H9 (cell line): ENCODE measurements around the gene B3GNT7. TPM values are rescaled to one million over a fixed set of nuclear protein-coding genes. Genes with fewer than 3 reads are reported as not detected.

ENCODE experiments used
- DNase-seq: peaks from one replicate; pipeline ENCODE4 v3.0.0-alpha.2; 2017
- H2AFZ ChIP-seq: one replicate; pipeline ENCODE4 v1.6.1; 2013; ENCODE audit warnings: mild to moderate bottlenecking, low read length, control low read depth, moderate library complexity
- H2AK5ac ChIP-seq: 2 replicates; pipeline ENCODE4 v1.6.1; 2013; ENCODE audit warnings: low read length, control low read depth, mixed read lengths; ENCODE audit not compliant: insufficient read length
- H2BK120ac ChIP-seq: one replicate; pipeline ENCODE4 v1.6.1; 2013; ENCODE audit warnings: low read depth, mild to moderate bottlenecking, low read length, control low read depth, inconsistent platforms; ENCODE audit not compliant: poor library complexity, severe bottlenecking
- H2BK12ac ChIP-seq: 2 replicates; pipeline ENCODE4 v1.6.1; 2013; ENCODE audit warnings: low read length, control low read depth, mixed read lengths, low read depth; ENCODE audit not compliant: insufficient read length
- H2BK15ac ChIP-seq: 2 replicates; pipeline ENCODE4 v1.6.1; 2013; ENCODE audit warnings: low read depth, low read length, control low read depth
- H2BK20ac ChIP-seq: one replicate; pipeline ENCODE4 v1.6.1; 2013; ENCODE audit warnings: low read depth, mild to moderate bottlenecking, low read length, control low read depth, inconsistent platforms; ENCODE audit not compliant: poor library complexity, severe bottlenecking
- H2BK5ac ChIP-seq: 2 replicates; pipeline ENCODE4 v1.6.1; 2013; ENCODE audit warnings: low read length, control low read depth, mixed read lengths; ENCODE audit not compliant: insufficient read length
- H3K14ac ChIP-seq: 2 replicates; pipeline ENCODE4 v1.6.1; 2013; ENCODE audit warnings: low read length, control low read depth; ENCODE audit not compliant: insufficient read depth
- H3K18ac ChIP-seq: 2 replicates; pipeline ENCODE4 v1.6.1; 2013; ENCODE audit warnings: low read depth, mild to moderate bottlenecking, mixed read lengths, low read length, control low read depth; ENCODE audit not compliant: insufficient read length
- H3K23ac ChIP-seq: 2 replicates; pipeline ENCODE4 v1.6.1; 2013; ENCODE audit warnings: low read length, control low read depth, mixed read lengths, low read depth; ENCODE audit not compliant: insufficient read length
- H3K23me2 ChIP-seq: 2 replicates; pipeline ENCODE4 v1.6.1; 2013; ENCODE audit warnings: low read depth, mild to moderate bottlenecking, mixed read lengths, low read length, control low read depth; ENCODE audit not compliant: insufficient read length, poor library complexity, severe bottlenecking
- H3K27ac ChIP-seq: 2 replicates; pipeline ENCODE4 v1.5.1; 2013; ENCODE audit warnings: low read length, control low read depth, mixed read lengths, low read depth; ENCODE audit not compliant: insufficient read length
- H3K27me3 ChIP-seq: 2 replicates; pipeline ENCODE4 v1.6.1; 2013; ENCODE audit warnings: low read length, control low read depth, inconsistent platforms; ENCODE audit not compliant: insufficient read depth
- H3K4ac ChIP-seq: 2 replicates; pipeline ENCODE4 v1.6.1; 2013; ENCODE audit warnings: low read depth, mild to moderate bottlenecking, control low read depth, inconsistent platforms, low read length, moderate library complexity
- H3K4me1 ChIP-seq: 2 replicates; pipeline ENCODE4 v1.6.1; 2013; ENCODE audit warnings: low read length, control low read depth, inconsistent platforms; ENCODE audit not compliant: insufficient read depth
- H3K4me2 ChIP-seq: 2 replicates; pipeline ENCODE4 v1.6.1; 2013; ENCODE audit warnings: low read length, control low read depth, mixed read lengths; ENCODE audit not compliant: insufficient read length, insufficient read depth
- H3K56ac ChIP-seq: 2 replicates; pipeline ENCODE4 v1.6.1; 2013; ENCODE audit warnings: low read depth, mild to moderate bottlenecking, mixed read lengths, low read length, control low read depth; ENCODE audit not compliant: insufficient read length
- H3K79me1 ChIP-seq: 2 replicates; pipeline ENCODE4 v1.6.1; 2013; ENCODE audit warnings: low read depth, mild to moderate bottlenecking, moderate library complexity, low read length, control low read depth, inconsistent platforms; ENCODE audit not compliant: insufficient read depth, poor library complexity, severe bottlenecking
- H3K79me2 ChIP-seq: 2 replicates; pipeline ENCODE4 v1.6.1; 2013; ENCODE audit warnings: low read length, control low read depth, inconsistent platforms; ENCODE audit not compliant: insufficient read depth
- H3K9ac ChIP-seq: 2 replicates; pipeline ENCODE4 v1.6.1; 2013; ENCODE audit warnings: low read length, control low read depth, mixed read lengths; ENCODE audit not compliant: insufficient read length; ENCODE audit errors: extremely low read depth
- H3K9me3 ChIP-seq: one replicate; pipeline ENCODE4 v1.6.1; 2013; ENCODE audit warnings: low read depth, low read length, inconsistent platforms; ENCODE audit not compliant: control insufficient read depth
- H3T11ph ChIP-seq: one replicate; pipeline ENCODE4 v1.6.1; 2013; ENCODE audit warnings: mild to moderate bottlenecking, low read length, control low read depth, inconsistent platforms
- H4K20me1 ChIP-seq: one replicate; pipeline ENCODE4 v1.6.1; 2013; ENCODE audit not compliant: control insufficient read depth, insufficient read length, insufficient read depth
- H4K5ac ChIP-seq: 2 replicates; pipeline ENCODE4 v1.6.1; 2013; ENCODE audit warnings: low read depth, mild to moderate bottlenecking, mixed read lengths, low read length, control low read depth; ENCODE audit not compliant: insufficient read length
- H4K8ac ChIP-seq: replicated peaks from 2 replicates; pipeline ENCODE4 v1.6.1; 2013; ENCODE audit warnings: low read length, control low read depth, mixed read lengths, low read depth; ENCODE audit not compliant: insufficient read length
- H4K91ac ChIP-seq: 2 replicates; pipeline ENCODE4 v1.6.1; 2013; ENCODE audit warnings: low read depth, mild to moderate bottlenecking, moderate library complexity, mixed read lengths, low read length, control low read depth; ENCODE audit not compliant: insufficient read length
- H3K27ac Mint-ChIP-seq, 3 experiments: 2 replicates in 2 of 3; 3 replicates in 1 of 3; pipeline ENCODE4 v1.8.0; 2020 to 2021; ENCODE audit warnings: mixed read lengths in 3 of 3, mild to moderate bottlenecking in 1 of 3, moderate library complexity in 1 of 3
- H3K27me3 Mint-ChIP-seq: 2 replicates; pipeline ENCODE4 v1.8.0; 2021; ENCODE audit warnings: low read depth, mild to moderate bottlenecking, moderate library complexity, mixed read lengths
- H3K36me3 Mint-ChIP-seq, 3 experiments: 2 replicates in 2 of 3; 3 replicates in 1 of 3; pipeline ENCODE4 v1.8.0; 2020 to 2021; ENCODE audit warnings: low read depth in 3 of 3, mixed read lengths in 3 of 3; ENCODE audit not compliant: insufficient read depth in 1 of 3
- H3K4me1 Mint-ChIP-seq, 2 experiments: 2 replicates each; pipeline ENCODE4 v1.8.0; 2020; ENCODE audit warnings: mixed read lengths in 2 of 2
- H3K4me3 Mint-ChIP-seq, 2 experiments: 2 replicates in 1 of 2; 3 replicates in 1 of 2; pipeline ENCODE4 v1.8.0; 2020 to 2021; ENCODE audit warnings: mild to moderate bottlenecking in 2 of 2, mixed read lengths in 2 of 2, moderate library complexity in 1 of 2
- H3K9me3 Mint-ChIP-seq, 2 experiments: 2 replicates in 1 of 2; 3 replicates in 1 of 2; pipeline ENCODE4 v1.8.0; 2020; ENCODE audit warnings: mild to moderate bottlenecking in 2 of 2, mixed read lengths in 2 of 2, moderate library complexity in 1 of 2
- whole genome bisulfite sequencing: extraction: QIAGEN DNeasy Blood & Tissue Kit; methylation state at CpG from one replicate; pipeline ENCODE4 v1.1.7; 2013; ENCODE audit warnings: missing lambda C conversion rate, low lambda C conversion rate, mixed read lengths; ENCODE audit not compliant: insufficient read length; ENCODE audit errors: extremely low coverage; 5-methylcytosine and 5-hydroxymethylcytosine counted together
- total RNA-seq: library from RNA; stranded (reverse); gene quantifications from 2 replicates; pipeline ENCODE4 v1.2.1, GENCODE V29; 2021
- TF ChIP-seq, protein P1 (sequence below): fragments of 200-600 bp; sonication (generic); conservative IDR thresholded peaks from 3 replicates; pipeline ENCODE4 v1.8.0; 2021; ENCODE audit warnings: antibody characterized with exemption, mild to moderate bottlenecking

Gene B3GNT7
- total RNA-seq, 1 experiment from 2014 or later = 42.2 TPM

DNA sequence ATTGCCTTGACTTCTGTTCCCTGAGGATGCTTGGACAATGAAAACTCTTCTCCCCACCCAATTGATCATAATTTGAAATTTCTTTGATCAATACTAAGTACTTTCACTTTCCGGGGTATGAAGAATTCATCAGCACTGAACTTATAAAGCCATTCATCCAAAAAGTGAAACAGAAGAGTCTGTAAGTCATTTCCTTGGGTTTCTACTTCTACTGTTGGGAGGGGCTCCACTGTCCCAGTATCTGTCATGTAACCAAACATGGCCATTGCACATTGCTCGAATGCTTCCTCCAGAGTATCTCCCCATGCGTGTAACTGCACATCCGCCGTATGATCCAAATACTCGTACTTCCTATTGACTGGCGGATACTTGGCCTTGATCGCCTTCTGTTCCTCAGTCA lies 38.5 kb downstream of the B3GNT7 start:
- H2BK20ac ChIP-seq = no peak overlapping the region
- no peak overlapping the region for H3K18ac ChIP-seq
- H3K23me2 ChIP-seq = no peaks in the 10 kb centered on the region
- no peaks in the 10 kb centered on the region for H3K79me1 ChIP-seq
- H2BK120ac ChIP-seq = no peak overlapping the region
- peaks cover 19 to 22% of the 10 kb centered on the region in 2 experiments for H3K9me3 Mint-ChIP-seq
- WGBS = no CpG with 5 or more reads among the region's 8 CpGs
- no peak overlapping the region for H4K5ac ChIP-seq
- H2BK12ac ChIP-seq = no peak overlapping the region
- H3K9me3 ChIP-seq = no peaks in the 10 kb centered on the region
- no peak overlapping the region for H4K91ac ChIP-seq
- H3K23ac ChIP-seq = no peak overlapping the region
- H4K20me1 ChIP-seq = no peaks in the 10 kb centered on the region
- H3K79me2 ChIP-seq = no peaks in the 10 kb centered on the region
- H3K4me1 ChIP-seq = no peaks in the 10 kb centered on the region
- H4K8ac ChIP-seq = no peak overlapping the region
- no peak overlapping the region for H2AK5ac ChIP-seq
- no peak overlapping the region for H3K4ac ChIP-seq
- H2BK15ac ChIP-seq = no peak overlapping the region
- H2AFZ ChIP-seq = no peak overlapping the region
- H3K14ac ChIP-seq = no peak overlapping the region
- peaks cover 7% of the 10 kb centered on the region for H3K27me3 Mint-ChIP-seq
- DNase-seq = no peak
- peaks cover 15 to 21% (median 18%) of the 10 kb centered on the region in 3 experiments for H3K36me3 Mint-ChIP-seq
- no peak overlapping the region for H2BK5ac ChIP-seq
- H3K9ac ChIP-seq = no peak overlapping the region
- H3K4me2 ChIP-seq = no peak overlapping the region
- TF ChIP-seq, protein P1, sequence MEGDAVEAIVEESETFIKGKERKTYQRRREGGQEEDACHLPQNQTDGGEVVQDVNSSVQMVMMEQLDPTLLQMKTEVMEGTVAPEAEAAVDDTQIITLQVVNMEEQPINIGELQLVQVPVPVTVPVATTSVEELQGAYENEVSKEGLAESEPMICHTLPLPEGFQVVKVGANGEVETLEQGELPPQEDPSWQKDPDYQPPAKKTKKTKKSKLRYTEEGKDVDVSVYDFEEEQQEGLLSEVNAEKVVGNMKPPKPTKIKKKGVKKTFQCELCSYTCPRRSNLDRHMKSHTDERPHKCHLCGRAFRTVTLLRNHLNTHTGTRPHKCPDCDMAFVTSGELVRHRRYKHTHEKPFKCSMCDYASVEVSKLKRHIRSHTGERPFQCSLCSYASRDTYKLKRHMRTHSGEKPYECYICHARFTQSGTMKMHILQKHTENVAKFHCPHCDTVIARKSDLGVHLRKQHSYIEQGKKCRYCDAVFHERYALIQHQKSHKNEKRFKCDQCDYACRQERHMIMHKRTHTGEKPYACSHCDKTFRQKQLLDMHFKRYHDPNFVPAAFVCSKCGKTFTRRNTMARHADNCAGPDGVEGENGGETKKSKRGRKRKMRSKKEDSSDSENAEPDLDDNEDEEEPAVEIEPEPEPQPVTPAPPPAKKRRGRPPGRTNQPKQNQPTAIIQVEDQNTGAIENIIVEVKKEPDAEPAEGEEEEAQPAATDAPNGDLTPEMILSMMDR = no peak
- no peak overlapping the region for H3K56ac ChIP-seq
- H3K4me3 Mint-ChIP-seq = no peak overlapping the region
- no peak overlapping the region for H3K27ac Mint-ChIP-seq
- H3K27me3 ChIP-seq = no peaks in the 10 kb centered on the region
- peaks cover 4 to 5% of the 10 kb centered on the region in 2 experiments for H3K4me1 Mint-ChIP-seq
- no peak overlapping the region for H3K27ac ChIP-seq
- H3T11ph ChIP-seq = no peak overlapping the region
